Breast epithelium (tissue), 4 donors: Measurements from ENCODE around the gene FAM227B. TPM values are rescaled to one million over a fixed set of nuclear protein-coding genes. Genes with fewer than 3 reads are reported as not detected.
"Not testable (repeated sequence)": the region's sequence is repeated elsewhere in the genome, so short reads cannot be mapped to it uniquely, and the experiment has no call there.

Experiments
- DNase-seq, 2 donors: peaks; one replicate each; pipeline ENCODE4 v3.0.0-alpha.2; 2019; ENCODE audit warnings: low spot score in 2 of 2
- H3K27ac ChIP-seq, 2 donors: fragments of 200-600 bp; sonication (generic) in 1 of 2; one replicate each; pipeline ENCODE4 v1.5.1; 2016 to 2019; ENCODE audit warnings: mild to moderate bottlenecking in 1 of 2
- H3K27me3 ChIP-seq, 2 donors: fragments of 200-600 bp; sonication (generic) in 1 of 2; one replicate each; pipeline versions ENCODE4 v1.5.1 to v1.6.0; 2017 to 2019; ENCODE audit warnings: control low read depth in 1 of 2, mild to moderate bottlenecking in 1 of 2
- H3K36me3 ChIP-seq: fragments of 200-600 bp; one replicate; pipeline ENCODE4 v1.5.1; 2019
- H3K4me1 ChIP-seq, 2 donors: fragments of 200-600 bp; sonication (generic); one replicate each; pipeline ENCODE4 v1.5.1; 2016 to 2019; ENCODE audit warnings: control low read depth in 1 of 2
- H3K4me3 ChIP-seq, 3 donors: fragments of 200-600 bp; sonication (generic); 1 replicate in 2 of 3; 2 replicates in 1 of 3; pipeline ENCODE4 v1.5.1; 2016 to 2019; ENCODE audit warnings: mild to moderate bottlenecking in 3 of 3, moderate library complexity in 2 of 3
- H3K9me3 ChIP-seq, 2 donors: fragments of 200-600 bp; sonication (generic) in 1 of 2; one replicate each; pipeline ENCODE4 v1.5.1; 2016 to 2019; ENCODE audit warnings: control low read depth in 1 of 2
- CTCF ChIP-seq, 3 donors: fragments of 450-650 bp; IDR thresholded peaks; one replicate each; pipeline ENCODE4 v1.5.1; 2016 to 2017; ENCODE audit warnings: antibody characterized with exemption in 3 of 3, mild to moderate bottlenecking in 3 of 3, moderate library complexity in 3 of 3
- POLR2A ChIP-seq: fragments of 450-650 bp; IDR thresholded peaks from one replicate; pipeline ENCODE4 v1.6.1; 2016; ENCODE audit warnings: antibody characterized with exemption, mild to moderate bottlenecking, moderate library complexity
- POLR2AphosphoS5 ChIP-seq, 3 donors: sonication (generic); formaldehyde crosslinking; IDR thresholded peaks; one replicate each; pipeline ENCODE4 v1.6.1; 2017; ENCODE audit warnings: antibody characterized with exemption in 3 of 3
- intact Hi-C: fragments of 100-400 bp; cut with DNase I; formaldehyde crosslinking; loops from one replicate; pipeline ENCODE4 v1.15.1; 2023; ENCODE audit warnings: low total_unique reads
- total RNA-seq, 3 donors: library from RNA; depleted of rRNA; stranded (reverse); fragments of >200 nt; gene quantifications; one replicate each; pipeline ENCODE4 v1.1.0, GENCODE V29; 2016

The FAM227B gene
- total RNA-seq, 3 donors from 2014 or later: 1.3 to 13.0 (median 4.9) TPM

- Histone ChIP-seq H3K36me3 (no peaks in the 10 kb centered on the region), H3K9me3 (peaks cover 0 to 18% of the 10 kb centered on the region in 2 donors), H3K27me3 (no peaks in the 10 kb centered on the region), H3K4me1 (no peaks in the 10 kb centered on the region), H3K27ac (no peak overlapping the region), H3K4me3 (no peak overlapping the region)
- DNase-seq: no peak
- TF ChIP-seq CTCF (IDR thresholded peaks at IDR 0.05): no peak
- TF ChIP-seq POLR2AphosphoS5 (IDR thresholded peaks at IDR 0.05): no peak
- TF ChIP-seq POLR2A: no peak
- intact Hi-C loops: no loop called here
Measured at GRCh38 chr15:49530092-49530491, 90.5 kb downstream of the FAM227B start.

GRCh38 chr15:49528289-49528688, 92.3 kb downstream of the FAM227B start:
- Histone ChIP-seq H3K4me3 (no peak overlapping the region), H3K36me3 (no peaks in the 10 kb centered on the region), H3K4me1 (no peaks in the 10 kb centered on the region), H3K27me3 (no peaks in the 10 kb centered on the region), H3K27ac (no peak overlapping the region), H3K9me3 (peaks cover 0 to 5% of the 10 kb centered on the region in 2 donors)
- intact Hi-C loops: no loop called here
- TF ChIP-seq POLR2A (no peak), POLR2AphosphoS5 (IDR thresholded peaks at IDR 0.05) (no peak), CTCF (IDR thresholded peaks at IDR 0.05) (no peak)
- no peak for DNase-seq

- Histone ChIP-seq H3K9me3 (peaks cover 8 to 12% of the 10 kb centered on the region in 2 donors), H3K27me3 (no peaks in the 10 kb centered on the region), H3K27ac (no peak overlapping the region), H3K36me3 (no peaks in the 10 kb centered on the region), H3K4me1 (no peaks in the 10 kb centered on the region), H3K4me3 (no peak overlapping the region)
- intact Hi-C loops: no loop called here
- DNase-seq: no peak
- TF ChIP-seq POLR2AphosphoS5 (IDR thresholded peaks at IDR 0.05) (no peak), CTCF (IDR thresholded peaks at IDR 0.05) (no peak), POLR2A (no peak)
Measured at GRCh38 chr15:49521802-49522201, 98.8 kb downstream of the FAM227B start.

- H3K27ac ChIP-seq, H3K4me1 ChIP-seq, H3K9me3 ChIP-seq, H3K36me3 ChIP-seq, H3K4me3 ChIP-seq, H3K27me3 ChIP-seq, intact Hi-C loops, DNase-seq: not testable (repeated sequence)
Measured at GRCh38 chr15:49512739-49513138, 107.9 kb downstream of the FAM227B start.

GRCh38 chr15:49507261-49507660, 113.4 kb downstream of the FAM227B start:
- intact Hi-C loops: no loop called here
- no peaks in the 10 kb centered on the region for H3K27me3 ChIP-seq
- TF ChIP-seq POLR2A (no peak), POLR2AphosphoS5 (IDR thresholded peaks at IDR 0.05) (no peak), CTCF (IDR thresholded peaks at IDR 0.05) (no peak)
- no peaks in the 10 kb centered on the region for H3K4me1 ChIP-seq
- H3K27ac ChIP-seq: no peak overlapping the region
- no peak for DNase-seq
- no peaks in the 10 kb centered on the region for H3K9me3 ChIP-seq
- no peaks in the 10 kb centered on the region for H3K36me3 ChIP-seq
- H3K4me3 ChIP-seq: no peak overlapping the region

- TF ChIP-seq CTCF (IDR thresholded peaks at IDR 0.05): no peak
- intact Hi-C loops: no loop called here
- H3K4me1 ChIP-seq: no peaks in the 10 kb centered on the region
- H3K4me3 ChIP-seq: no peak overlapping the region
- H3K9me3 ChIP-seq: peaks cover 0 to 9% of the 10 kb centered on the region in 2 donors
- H3K27ac ChIP-seq: no peak overlapping the region
- H3K36me3 ChIP-seq: no peaks in the 10 kb centered on the region
- H3K27me3 ChIP-seq: no peaks in the 10 kb centered on the region
- no peak for DNase-seq
Measured at GRCh38 chr15:49506341-49506740, 114.3 kb downstream of the FAM227B start.
